GM10266 (cell line): ENCODE data around the gene SETBP1.

Experiments
- DNase-seq: peaks from one replicate; pipeline ENCODE4 v3.0.0; 2012; ENCODE audit errors: extremely low spot score
- CTCF ChIP-seq: IDR thresholded peaks from 2 replicates; pipeline ENCODE4 v1.5.1; 2012; ENCODE audit warnings: mild to moderate bottlenecking, low read depth; ENCODE audit not compliant: control insufficient read depth, insufficient read depth; ENCODE audit errors: missing control alignments

The SETBP1 gene

GRCh38 chr18:44816050-44816449 lies 135.4 kb downstream of the SETBP1 start:
- no peak for DNase-seq

DNA sequence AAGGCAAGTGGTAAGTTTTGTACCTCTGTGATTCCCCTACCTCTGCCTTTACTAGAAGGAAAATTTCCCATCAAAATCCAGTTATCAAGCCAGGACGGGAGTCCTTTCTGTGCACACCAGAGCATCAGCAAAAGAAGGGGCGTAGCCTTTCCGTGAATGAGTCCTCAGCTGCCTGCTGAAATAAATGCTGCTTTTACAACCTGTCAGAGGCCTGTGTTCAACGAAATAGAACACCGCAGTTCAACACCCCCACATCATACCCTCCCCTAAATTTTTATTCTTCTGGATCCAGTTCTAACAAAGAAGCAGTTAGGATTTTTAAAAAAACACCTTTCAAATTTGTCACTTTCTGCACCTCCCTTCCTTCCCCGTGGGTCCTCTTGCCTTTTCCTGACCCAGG lies 135.8 kb downstream of the SETBP1 start:
- TF ChIP-seq CTCF: no peak
- no peak for DNase-seq

More at GRCh38 chr18:44816050-44816449, 135.4 kb downstream of the SETBP1 start:
- no peak for TF ChIP-seq CTCF

- DNase-seq: no peak
- no peak for TF ChIP-seq CTCF
Measured at GRCh38 chr18:44817831-44818473, 137.3 kb downstream of the SETBP1 start.

DNA sequence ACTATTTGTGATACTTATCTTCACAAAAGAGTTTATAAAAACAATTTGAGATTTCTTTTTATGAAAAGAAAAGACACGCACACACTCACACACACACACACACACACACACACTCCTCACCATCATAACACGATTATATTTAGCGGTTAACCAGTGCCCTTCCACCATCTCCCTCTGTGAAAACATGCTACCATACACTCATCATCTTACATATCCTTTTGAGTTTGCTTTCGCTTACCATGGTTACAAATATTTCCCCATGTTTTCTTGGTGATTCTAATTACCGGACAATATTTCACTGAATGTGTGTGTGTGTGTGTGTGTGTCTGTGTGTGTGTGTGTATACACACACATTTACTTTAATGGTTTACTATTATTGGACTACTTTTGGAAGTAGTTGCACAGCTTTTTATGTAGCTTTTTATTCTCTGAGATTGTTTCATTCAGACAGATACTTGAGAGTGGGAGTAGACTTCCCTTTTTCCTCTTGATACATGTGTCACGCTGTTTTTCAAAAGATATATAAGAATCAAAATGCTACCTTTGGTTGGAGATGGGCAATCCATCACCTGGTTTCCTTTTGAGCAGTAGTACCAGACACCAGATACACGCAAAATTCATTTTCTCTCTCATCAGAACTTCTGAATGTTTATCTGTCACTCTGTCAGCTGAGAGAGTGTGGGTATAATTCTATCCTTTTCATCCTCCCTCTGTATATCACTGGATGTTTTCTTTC lies 138.1 kb downstream of the SETBP1 start:
- no peak for DNase-seq
- TF ChIP-seq CTCF: no peak

DNA sequence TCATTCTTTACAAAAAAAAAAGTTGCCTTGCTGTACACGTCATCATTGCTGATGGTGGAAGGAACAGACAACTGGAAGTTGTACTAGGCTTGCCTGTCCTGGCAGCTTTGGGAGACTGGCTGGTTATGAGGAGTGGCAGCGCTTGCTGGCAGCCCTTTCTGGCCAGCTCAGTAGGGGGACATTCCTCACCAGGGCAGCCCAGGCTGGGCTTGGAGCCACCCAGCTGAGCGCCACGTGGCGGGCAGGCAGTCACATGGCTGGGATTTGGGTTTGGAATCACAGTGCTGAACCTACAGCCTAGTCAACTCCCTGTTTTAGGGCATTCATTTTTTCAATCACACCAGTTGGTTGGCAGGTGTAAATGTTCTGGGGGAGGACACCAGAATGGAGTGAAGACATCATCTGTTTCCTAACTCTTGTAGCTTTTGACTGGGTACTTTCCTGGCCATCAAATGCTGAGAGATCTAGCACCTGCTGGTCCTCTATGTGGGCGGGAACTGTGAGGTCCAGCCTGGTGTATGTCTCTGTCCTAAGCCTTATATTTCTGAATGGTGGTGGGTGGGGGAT lies 139.3 kb downstream of the SETBP1 start:
- TF ChIP-seq CTCF: no peak
- peak; percentile 20 for DNase-seq

- TF ChIP-seq CTCF: no peak
- no peak for DNase-seq
Measured at GRCh38 chr18:44821924-44822323, 141.2 kb downstream of the SETBP1 start.

- DNase-seq: no peak
Measured at GRCh38 chr18:44823286-44823685, 142.6 kb downstream of the SETBP1 start.

More at GRCh38 chr18:44823286-44823685, 142.6 kb downstream of the SETBP1 start:
- TF ChIP-seq CTCF: no peak
